GM10248 (cell line): ENCODE results near the gene CFAP61.

Experiments used
- CTCF ChIA-PET: fragments of 300-600 bp; sonication (Branson Sonifier 250); formaldehyde crosslinking; extraction: SDS; loops from one replicate; lab custom pipeline; 2021; ENCODE audit warnings: antibody characterized with exemption; lab: Yijun Ruan, JAX
- POLR2A ChIA-PET: fragments of 350-650 bp; sonication (Branson Sonifier 250); formaldehyde crosslinking; extraction: SDS; loops from one replicate; lab custom pipeline; 2020; ENCODE audit warnings: antibody characterized with exemption; lab: Yijun Ruan, JAX
- DNase-seq: peaks from one replicate; pipeline ENCODE4 v3.0.0; 2012; ENCODE audit errors: extremely low spot score
- TF ChIP-seq, protein P1 (sequence below): IDR thresholded peaks from 2 replicates; pipeline ENCODE4 v1.5.1; 2012; ENCODE audit warnings: mild to moderate bottlenecking, low read depth; ENCODE audit errors: extremely low read depth, missing control alignments, control extremely low read depth

Gene CFAP61

DNA sequence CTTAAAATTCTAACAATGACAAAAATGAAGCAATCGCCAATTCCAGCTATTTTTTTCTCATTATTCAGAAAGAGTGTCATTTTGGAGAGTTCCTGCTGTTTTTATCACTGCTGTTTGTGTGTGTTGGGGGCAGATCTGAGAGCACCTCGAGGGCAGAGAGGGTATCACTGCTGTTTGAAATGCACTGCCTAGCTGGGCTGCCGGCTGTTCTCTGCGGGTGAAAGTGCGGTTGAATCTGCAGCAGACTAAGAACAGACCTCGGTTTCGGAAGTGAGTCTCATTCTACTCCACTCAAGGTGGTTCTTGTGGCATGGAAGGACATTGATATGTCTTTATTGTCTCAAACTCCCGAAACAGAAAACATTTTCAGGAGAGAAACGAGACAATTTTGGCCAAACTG is 333.9 kb downstream of the CFAP61 start:
- no peak for DNase-seq
- ChIA-PET POLR2A (no interaction called here), CTCF (no interaction called here)
- TF ChIP-seq, protein P1, sequence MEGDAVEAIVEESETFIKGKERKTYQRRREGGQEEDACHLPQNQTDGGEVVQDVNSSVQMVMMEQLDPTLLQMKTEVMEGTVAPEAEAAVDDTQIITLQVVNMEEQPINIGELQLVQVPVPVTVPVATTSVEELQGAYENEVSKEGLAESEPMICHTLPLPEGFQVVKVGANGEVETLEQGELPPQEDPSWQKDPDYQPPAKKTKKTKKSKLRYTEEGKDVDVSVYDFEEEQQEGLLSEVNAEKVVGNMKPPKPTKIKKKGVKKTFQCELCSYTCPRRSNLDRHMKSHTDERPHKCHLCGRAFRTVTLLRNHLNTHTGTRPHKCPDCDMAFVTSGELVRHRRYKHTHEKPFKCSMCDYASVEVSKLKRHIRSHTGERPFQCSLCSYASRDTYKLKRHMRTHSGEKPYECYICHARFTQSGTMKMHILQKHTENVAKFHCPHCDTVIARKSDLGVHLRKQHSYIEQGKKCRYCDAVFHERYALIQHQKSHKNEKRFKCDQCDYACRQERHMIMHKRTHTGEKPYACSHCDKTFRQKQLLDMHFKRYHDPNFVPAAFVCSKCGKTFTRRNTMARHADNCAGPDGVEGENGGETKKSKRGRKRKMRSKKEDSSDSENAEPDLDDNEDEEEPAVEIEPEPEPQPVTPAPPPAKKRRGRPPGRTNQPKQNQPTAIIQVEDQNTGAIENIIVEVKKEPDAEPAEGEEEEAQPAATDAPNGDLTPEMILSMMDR: no peak

DNA sequence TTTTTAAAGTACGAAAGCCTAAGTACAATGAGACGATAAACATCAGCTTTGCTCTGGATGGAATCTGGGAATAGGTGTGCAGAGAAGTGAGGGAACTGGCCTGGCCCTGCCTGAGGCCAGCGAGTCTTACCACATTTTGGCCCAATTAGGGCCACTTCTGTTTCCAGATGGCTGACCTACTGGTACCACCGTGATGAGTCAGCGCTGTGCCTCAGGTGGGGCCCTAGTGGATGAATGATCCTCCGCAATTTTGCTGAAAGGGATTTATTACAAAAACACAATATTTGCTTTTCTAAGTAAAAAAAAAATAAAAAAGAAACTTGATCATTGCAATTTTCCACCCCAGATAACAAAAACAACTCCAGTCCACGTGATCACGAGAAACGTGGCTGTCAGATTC is 338.1 kb downstream of the CFAP61 start:
- POLR2A ChIA-PET: no interaction called here
- DNase-seq: no peak
- CTCF ChIA-PET: interaction anchor here (1.0 kb wide), 1 partner anchor 19 kb away, joined by 3 read pairs; no protein-coding TSS in a partner anchor
- TF ChIP-seq, protein P1: no peak

DNA sequence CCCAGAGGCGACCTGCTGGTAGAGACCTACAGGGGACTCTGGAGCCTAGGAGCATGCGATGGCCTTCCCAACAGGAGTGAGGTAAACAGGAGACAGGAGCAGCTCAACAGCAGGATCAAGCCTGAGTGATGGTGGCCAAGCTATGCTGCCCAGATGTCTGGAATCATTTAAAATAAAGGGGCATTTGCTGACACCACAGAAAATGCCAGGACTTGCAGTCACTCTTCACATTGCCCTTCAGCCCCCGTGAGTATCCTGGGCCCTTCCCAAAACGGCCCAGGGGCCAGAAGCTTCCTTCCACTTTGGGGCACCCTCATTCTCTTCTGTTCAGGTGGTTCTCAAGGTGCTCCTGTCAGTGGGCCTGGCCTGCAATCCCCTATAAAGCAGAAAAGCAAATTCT is 338.8 kb downstream of the CFAP61 start:
- no peak for DNase-seq
- TF ChIP-seq, protein P1: no peak
- CTCF ChIA-PET: interaction anchor here (1.0 kb wide), 1 partner anchor 20 kb away, joined by 3 read pairs; no protein-coding TSS in a partner anchor
- POLR2A ChIA-PET: no interaction called here

DNA sequence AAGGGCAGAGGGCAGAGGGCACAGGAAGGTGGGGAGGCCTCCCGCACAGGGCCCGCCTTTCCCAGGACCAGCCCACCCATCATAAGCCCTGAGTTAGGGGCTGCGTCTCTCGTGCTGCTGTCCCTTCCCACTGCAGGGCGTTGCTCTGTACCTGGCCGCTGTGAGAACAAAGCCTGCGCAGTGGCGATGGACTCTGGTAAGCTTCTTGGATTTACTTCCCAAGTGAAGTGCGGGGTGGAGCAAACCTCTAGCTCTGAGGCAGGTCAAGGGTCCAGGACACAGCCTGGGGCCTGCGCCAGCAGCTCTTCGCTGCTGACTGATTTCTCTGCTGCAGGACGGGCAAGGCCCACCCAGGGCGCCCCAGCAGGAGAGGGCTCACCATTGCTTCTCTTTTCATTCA is 339.4 kb downstream of the CFAP61 start:
- ChIA-PET CTCF (no interaction called here), POLR2A (no interaction called here)
- TF ChIP-seq, protein P1: no peak
- no peak for DNase-seq

DNA sequence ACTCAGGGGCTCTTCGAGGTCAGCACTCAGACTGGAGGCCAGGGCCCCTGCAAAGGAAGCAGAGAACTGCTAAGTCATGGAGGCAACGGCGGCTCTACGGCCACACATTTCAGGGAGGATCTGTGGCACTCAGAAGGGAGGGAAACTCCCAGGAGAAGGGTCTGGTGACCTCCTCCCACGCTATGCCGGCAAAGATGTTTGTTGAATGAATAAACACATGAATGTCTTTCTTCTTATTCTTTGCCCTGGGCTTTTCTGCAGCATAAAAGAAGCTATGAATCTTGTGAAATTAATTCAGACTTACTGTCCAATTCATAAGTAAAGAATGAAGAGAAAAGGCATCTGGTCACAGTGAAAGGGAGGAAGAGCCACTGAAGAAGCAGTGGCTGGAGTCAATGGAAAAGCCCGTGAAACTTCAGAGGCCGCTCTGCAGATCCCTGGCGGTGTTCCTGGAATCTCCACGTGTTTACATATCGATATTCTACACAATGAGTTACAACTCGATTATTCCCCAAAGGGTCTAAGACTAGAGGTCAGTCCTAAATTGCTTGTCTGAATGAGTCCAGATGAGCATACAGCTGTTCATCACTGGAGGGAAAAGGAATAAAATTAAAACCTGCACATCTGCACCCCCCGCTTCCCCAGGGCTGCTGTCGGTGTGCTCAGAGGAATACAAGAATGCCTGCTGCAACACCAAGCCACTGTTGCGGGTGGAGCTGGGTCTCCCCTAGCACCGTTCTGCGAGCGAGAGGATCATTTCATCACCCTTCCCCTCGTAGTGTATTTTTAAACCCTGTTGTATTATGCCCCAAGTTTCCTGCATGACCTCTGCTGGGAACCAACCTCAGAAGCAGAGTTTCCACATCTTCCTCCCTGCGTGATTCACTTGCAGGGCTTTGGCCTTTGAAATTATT is 341.1 kb downstream of the CFAP61 start:
- CTCF ChIA-PET: no interaction called here
- TF ChIP-seq, protein P1: no peak

DNA sequence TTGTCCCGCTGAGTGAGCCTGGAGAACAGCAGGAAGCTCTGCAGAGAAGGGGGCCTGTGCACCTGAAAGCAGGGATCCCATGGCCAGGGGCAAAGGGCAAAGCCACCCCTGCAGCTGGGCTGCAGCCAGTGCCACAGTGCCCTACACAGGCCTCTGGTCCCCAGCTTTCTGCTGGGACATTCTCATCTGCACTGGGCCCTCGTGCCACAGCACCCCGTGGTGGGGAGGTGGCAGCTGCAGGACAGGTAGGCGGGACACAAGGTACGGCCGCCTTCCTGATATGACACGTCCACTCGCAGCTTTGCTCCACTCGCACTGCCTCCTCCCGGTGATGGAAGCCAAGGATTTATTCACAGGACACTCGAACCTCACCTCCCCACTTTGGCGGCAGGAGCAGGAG is 342.8 kb downstream of the CFAP61 start:
- TF ChIP-seq, protein P1: no peak
- no peak for DNase-seq
- ChIA-PET CTCF (interaction anchor here (1.0 kb wide), 1 partner anchor 13 kb away, joined by 3 read pairs; no protein-coding TSS in a partner anchor), POLR2A (no interaction called here)

More for the DNA sequence above, 341.1 kb downstream of the CFAP61 start:
- DNase-seq: no peak
- POLR2A ChIA-PET: no interaction called here
